ENCODE measurements around the gene TEX51. TPM values are rescaled to one million over a fixed set of nuclear protein-coding genes. Genes with fewer than 3 reads are reported as not detected.

The TEX51 gene
- polyA plus RNA-seq, 1 donor from 2014 or later, result not detected

DNA sequence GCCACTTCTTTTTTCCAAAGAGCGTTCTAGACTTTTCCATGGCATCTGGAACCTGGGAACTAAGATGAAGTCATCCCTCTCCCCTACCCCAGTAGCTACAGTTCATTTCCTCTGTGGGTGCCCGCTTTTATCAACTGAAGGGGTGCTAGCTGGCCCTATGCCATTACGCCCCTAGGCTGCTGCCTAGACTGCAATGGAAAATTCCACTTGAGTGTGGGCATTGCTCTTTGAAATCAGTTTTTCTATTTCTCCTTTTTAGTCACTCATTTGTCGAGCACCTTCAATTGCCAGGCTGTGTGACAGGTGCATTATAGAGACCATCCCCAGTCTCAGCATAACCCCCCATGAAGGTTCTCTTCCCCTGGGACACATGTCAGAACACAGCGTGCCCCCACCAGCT is 7.3 kb downstream of the TEX51 start:
- Histone ChIP-seq H3K27ac (ENCODE audit: low read length) (no peak overlapping the region), H3K4me3 (ENCODE audit: low read length) (no peak overlapping the region), H3K4me2 (ENCODE audit: low read length) (no peak overlapping the region), H4K20me1 (ENCODE audit: insufficient read depth) (no peaks in the 10 kb centered on the region), H3F3A (ENCODE audit: insufficient read depth, low read length, poor library complexity, severe bottlenecking) (no peaks in the 10 kb centered on the region), H3K9me2 (ENCODE audit: insufficient read depth, low read length) (no peaks in the 10 kb centered on the region), H3K36me3 (ENCODE audit: insufficient read depth, low read length) (no peaks in the 10 kb centered on the region), H3K9ac (ENCODE audit: low read length) (no peak overlapping the region), H3K27me3 (ENCODE audit: insufficient read depth, low read depth, low read length) (no peaks in the 10 kb centered on the region), H3K79me2 (replicated peaks; ENCODE audit: insufficient read depth, low read length) (no peaks in the 10 kb centered on the region), H3K9me3 (ENCODE audit: low read length) (no peaks in the 10 kb centered on the region), H2AFZ (ENCODE audit: low read depth, low read length) (no peak overlapping the region)
- TF ChIP-seq TAF1 (IDR thresholded peaks at IDR 0.05; ENCODE audit: low read depth) (no peak), MXI1 (conservative IDR thresholded peaks at IDR 0.05; ENCODE audit: poor library complexity, severe bottlenecking) (no peak)

DNA sequence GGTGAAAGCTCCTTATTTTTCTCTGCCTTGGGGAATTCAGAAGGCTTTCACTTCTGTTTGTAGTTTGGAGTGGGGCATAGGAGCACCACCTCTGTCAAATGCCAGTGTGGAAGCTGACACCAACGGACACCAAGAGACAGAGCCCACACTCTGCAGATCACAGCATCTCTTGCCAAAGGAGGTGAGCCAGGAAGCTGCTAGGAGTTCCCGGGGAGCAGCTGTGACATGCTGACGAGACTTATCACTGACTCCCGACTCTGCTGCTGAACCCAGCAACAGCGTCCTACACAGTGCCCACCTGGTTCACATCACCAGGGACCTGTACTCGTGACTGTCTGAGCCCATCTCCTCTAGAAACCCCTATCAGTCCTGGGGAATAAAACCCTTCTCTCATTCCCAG is 8.1 kb downstream of the TEX51 start:
- Histone ChIP-seq H3K9me2 (ENCODE audit: insufficient read depth, low read length) (no peaks in the 10 kb centered on the region), H3K4me3 (ENCODE audit: low read length) (no peak overlapping the region), H3K27me3 (ENCODE audit: insufficient read depth, low read depth, low read length) (no peaks in the 10 kb centered on the region), H4K20me1 (ENCODE audit: insufficient read depth) (no peaks in the 10 kb centered on the region), H3K4me2 (ENCODE audit: low read length) (no peak overlapping the region), H3K79me2 (replicated peaks; ENCODE audit: insufficient read depth, low read length) (no peaks in the 10 kb centered on the region), H3K9ac (ENCODE audit: low read length) (no peak overlapping the region), H3K9me3 (ENCODE audit: low read length) (no peaks in the 10 kb centered on the region), H2AFZ (ENCODE audit: low read depth, low read length) (no peak overlapping the region), H3F3A (ENCODE audit: insufficient read depth, low read length, poor library complexity, severe bottlenecking) (no peaks in the 10 kb centered on the region), H3K36me3 (ENCODE audit: insufficient read depth, low read length) (no peaks in the 10 kb centered on the region), H3K27ac (ENCODE audit: low read length) (no peak overlapping the region)
- TF ChIP-seq, protein P1, sequence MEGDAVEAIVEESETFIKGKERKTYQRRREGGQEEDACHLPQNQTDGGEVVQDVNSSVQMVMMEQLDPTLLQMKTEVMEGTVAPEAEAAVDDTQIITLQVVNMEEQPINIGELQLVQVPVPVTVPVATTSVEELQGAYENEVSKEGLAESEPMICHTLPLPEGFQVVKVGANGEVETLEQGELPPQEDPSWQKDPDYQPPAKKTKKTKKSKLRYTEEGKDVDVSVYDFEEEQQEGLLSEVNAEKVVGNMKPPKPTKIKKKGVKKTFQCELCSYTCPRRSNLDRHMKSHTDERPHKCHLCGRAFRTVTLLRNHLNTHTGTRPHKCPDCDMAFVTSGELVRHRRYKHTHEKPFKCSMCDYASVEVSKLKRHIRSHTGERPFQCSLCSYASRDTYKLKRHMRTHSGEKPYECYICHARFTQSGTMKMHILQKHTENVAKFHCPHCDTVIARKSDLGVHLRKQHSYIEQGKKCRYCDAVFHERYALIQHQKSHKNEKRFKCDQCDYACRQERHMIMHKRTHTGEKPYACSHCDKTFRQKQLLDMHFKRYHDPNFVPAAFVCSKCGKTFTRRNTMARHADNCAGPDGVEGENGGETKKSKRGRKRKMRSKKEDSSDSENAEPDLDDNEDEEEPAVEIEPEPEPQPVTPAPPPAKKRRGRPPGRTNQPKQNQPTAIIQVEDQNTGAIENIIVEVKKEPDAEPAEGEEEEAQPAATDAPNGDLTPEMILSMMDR (IDR thresholded peaks at IDR 0.05; ENCODE audit: poor library complexity, severe bottlenecking), result no peak
- TF ChIP-seq POLR2AphosphoS5 (IDR thresholded peaks at IDR 0.05) (no peak), RAD21 (conservative IDR thresholded peaks at IDR 0.05) (no peak), SMC3 (conservative IDR thresholded peaks at IDR 0.05; ENCODE audit: poor library complexity) (no peak), MXI1 (conservative IDR thresholded peaks at IDR 0.05; ENCODE audit: poor library complexity, severe bottlenecking) (no peak), EZH2 (IDR thresholded peaks at IDR 0.05; ENCODE audit: borderline replicate concordance, insufficient read depth, low read length, poor library complexity, severe bottlenecking) (no peak), EP300 (conservative IDR thresholded peaks at IDR 0.05; ENCODE audit: poor library complexity, severe bottlenecking) (no peak), TAF1 (IDR thresholded peaks at IDR 0.05; ENCODE audit: low read depth) (no peak)
- TF ChIP-seq, protein P2, sequence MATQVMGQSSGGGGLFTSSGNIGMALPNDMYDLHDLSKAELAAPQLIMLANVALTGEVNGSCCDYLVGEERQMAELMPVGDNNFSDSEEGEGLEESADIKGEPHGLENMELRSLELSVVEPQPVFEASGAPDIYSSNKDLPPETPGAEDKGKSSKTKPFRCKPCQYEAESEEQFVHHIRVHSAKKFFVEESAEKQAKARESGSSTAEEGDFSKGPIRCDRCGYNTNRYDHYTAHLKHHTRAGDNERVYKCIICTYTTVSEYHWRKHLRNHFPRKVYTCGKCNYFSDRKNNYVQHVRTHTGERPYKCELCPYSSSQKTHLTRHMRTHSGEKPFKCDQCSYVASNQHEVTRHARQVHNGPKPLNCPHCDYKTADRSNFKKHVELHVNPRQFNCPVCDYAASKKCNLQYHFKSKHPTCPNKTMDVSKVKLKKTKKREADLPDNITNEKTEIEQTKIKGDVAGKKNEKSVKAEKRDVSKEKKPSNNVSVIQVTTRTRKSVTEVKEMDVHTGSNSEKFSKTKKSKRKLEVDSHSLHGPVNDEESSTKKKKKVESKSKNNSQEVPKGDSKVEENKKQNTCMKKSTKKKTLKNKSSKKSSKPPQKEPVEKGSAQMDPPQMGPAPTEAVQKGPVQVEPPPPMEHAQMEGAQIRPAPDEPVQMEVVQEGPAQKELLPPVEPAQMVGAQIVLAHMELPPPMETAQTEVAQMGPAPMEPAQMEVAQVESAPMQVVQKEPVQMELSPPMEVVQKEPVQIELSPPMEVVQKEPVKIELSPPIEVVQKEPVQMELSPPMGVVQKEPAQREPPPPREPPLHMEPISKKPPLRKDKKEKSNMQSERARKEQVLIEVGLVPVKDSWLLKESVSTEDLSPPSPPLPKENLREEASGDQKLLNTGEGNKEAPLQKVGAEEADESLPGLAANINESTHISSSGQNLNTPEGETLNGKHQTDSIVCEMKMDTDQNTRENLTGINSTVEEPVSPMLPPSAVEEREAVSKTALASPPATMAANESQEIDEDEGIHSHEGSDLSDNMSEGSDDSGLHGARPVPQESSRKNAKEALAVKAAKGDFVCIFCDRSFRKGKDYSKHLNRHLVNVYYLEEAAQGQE (IDR thresholded peaks at IDR 0.05; ENCODE audit: borderline replicate concordance), result no peak

DNA sequence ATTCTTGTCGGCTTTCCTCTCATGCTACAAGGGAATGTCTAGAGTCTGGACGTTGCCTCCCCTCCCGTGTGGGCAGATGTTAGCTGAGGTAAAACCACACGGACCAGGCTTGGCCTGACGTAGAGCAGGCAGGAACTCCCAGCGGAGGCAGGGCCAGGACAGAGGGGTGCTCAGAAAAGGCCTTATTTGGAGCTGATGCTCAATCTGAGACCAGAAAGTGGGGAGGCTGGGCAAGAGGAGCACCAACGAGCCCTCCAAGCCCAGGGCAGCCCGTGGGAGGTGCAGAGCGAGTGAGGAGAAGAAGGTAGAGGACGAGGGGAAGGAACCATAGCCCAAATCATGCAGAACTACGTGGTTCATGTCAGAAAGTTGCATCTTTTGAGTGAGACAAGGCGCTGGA is 9.0 kb downstream of the TEX51 start:
- TF ChIP-seq MXI1 (conservative IDR thresholded peaks at IDR 0.05; ENCODE audit: poor library complexity, severe bottlenecking), result no peak
- H3K4me2 ChIP-seq (ENCODE audit: low read length), result no peak overlapping the region
- no peaks in the 10 kb centered on the region for H4K20me1 ChIP-seq (ENCODE audit: insufficient read depth)
- H3K9ac ChIP-seq (ENCODE audit: low read length), result no peak overlapping the region
- H3K9me3 ChIP-seq (ENCODE audit: low read length), result no peaks in the 10 kb centered on the region
- H3F3A ChIP-seq (ENCODE audit: insufficient read depth, low read length, poor library complexity, severe bottlenecking), result no peaks in the 10 kb centered on the region
- no peak overlapping the region for H3K4me3 ChIP-seq (ENCODE audit: low read length)
- H3K9me2 ChIP-seq (ENCODE audit: insufficient read depth, low read length), result no peaks in the 10 kb centered on the region
- no peak overlapping the region for H2AFZ ChIP-seq (ENCODE audit: low read depth, low read length)
- no peak overlapping the region for H3K27ac ChIP-seq (ENCODE audit: low read length)
- H3K79me2 ChIP-seq (replicated peaks; ENCODE audit: insufficient read depth, low read length), result no peaks in the 10 kb centered on the region
- no peaks in the 10 kb centered on the region for H3K36me3 ChIP-seq (ENCODE audit: insufficient read depth, low read length)
- no peaks in the 10 kb centered on the region for H3K27me3 ChIP-seq (ENCODE audit: insufficient read depth, low read depth, low read length)
